GM12875 (cell line): Measurements from ENCODE around the gene C1orf174.

Experiments
- H3K4me3 ChIP-seq: one replicate; pipeline ENCODE4 v1.5.1; 2011; ENCODE audit warnings: low read depth, low read length, control low read depth
- TF ChIP-seq, protein P1 (sequence below): IDR thresholded peaks from 2 replicates; pipeline ENCODE4 v1.5.1; 2011; ENCODE audit warnings: low read depth, mild to moderate bottlenecking, control low read depth, inconsistent platforms, low read length, moderate library complexity, borderline replicate concordance; ENCODE audit not compliant: insufficient read depth

Gene C1orf174

DNA sequence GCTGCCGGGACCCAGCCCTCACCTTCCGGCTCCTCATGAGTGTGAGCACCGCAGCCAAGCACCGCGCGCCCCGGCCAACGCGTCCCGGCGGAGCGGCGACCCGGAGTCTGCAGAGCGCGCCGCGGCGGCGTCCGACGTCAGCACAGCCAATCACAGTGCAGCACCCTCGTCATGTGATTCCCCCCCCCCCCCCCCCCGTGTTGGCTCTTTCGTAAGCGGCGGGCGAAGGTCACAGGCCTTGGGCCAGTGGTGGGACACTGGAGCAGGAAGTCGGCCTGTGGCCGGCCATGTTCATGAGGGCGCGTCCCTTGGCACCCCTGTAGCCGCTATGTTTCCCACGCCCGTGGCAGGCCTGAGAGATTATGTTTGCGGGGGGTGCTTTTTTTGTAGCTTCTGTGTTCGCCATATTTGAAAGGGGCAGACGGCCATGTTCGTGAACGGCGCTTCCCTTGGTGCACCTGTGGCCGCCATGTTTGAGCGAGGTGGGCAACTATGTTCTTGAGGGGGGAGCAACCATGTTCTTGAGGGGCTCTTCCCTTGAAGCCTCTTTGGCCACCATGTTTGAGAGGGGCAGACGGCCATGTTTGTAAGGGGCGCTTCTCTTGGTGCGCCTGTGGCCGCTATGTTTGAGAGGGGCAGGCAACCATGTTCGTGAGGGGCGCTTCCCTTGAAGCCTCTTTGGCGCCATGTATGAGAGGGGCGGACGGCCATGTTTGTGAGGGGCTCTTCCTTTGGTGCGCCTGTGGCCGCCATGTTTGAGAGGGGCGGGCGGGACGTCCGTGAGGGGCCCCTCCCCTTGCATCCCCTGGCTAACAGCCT is at the start of gene C1orf174:
C1orf174 (minus strand) TSS at position 123 of the 819 bp plus-strand sequence; CDS start at position 37, 86 bp downstream.
- TF ChIP-seq, protein P1, sequence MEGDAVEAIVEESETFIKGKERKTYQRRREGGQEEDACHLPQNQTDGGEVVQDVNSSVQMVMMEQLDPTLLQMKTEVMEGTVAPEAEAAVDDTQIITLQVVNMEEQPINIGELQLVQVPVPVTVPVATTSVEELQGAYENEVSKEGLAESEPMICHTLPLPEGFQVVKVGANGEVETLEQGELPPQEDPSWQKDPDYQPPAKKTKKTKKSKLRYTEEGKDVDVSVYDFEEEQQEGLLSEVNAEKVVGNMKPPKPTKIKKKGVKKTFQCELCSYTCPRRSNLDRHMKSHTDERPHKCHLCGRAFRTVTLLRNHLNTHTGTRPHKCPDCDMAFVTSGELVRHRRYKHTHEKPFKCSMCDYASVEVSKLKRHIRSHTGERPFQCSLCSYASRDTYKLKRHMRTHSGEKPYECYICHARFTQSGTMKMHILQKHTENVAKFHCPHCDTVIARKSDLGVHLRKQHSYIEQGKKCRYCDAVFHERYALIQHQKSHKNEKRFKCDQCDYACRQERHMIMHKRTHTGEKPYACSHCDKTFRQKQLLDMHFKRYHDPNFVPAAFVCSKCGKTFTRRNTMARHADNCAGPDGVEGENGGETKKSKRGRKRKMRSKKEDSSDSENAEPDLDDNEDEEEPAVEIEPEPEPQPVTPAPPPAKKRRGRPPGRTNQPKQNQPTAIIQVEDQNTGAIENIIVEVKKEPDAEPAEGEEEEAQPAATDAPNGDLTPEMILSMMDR: no peak
- H3K4me3 ChIP-seq: peak within 1 kb of the TSS; percentile 94

DNA sequence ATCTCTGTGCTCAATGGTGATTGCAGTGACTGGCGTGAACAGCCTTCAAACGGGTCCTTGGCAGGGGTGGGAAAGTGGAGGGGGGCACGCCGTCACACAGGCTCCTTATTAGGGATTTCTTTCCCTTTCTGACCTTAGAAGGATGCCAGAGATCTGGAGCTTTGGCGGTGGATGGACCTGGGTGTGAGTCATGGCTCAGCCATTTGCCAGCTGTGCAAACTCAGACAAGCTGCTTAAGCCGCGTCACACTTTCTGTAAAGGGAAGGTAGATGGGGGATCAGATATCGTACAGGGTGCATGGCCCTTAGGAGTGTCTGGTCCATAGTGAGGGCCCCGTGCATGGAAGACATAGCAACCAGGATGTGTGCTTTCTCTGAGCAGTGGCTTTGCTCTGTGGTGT is 48.3 kb upstream of the C1orf174 start:
- no peak overlapping the region for H3K4me3 ChIP-seq
- TF ChIP-seq, protein P1: no peak

DNA sequence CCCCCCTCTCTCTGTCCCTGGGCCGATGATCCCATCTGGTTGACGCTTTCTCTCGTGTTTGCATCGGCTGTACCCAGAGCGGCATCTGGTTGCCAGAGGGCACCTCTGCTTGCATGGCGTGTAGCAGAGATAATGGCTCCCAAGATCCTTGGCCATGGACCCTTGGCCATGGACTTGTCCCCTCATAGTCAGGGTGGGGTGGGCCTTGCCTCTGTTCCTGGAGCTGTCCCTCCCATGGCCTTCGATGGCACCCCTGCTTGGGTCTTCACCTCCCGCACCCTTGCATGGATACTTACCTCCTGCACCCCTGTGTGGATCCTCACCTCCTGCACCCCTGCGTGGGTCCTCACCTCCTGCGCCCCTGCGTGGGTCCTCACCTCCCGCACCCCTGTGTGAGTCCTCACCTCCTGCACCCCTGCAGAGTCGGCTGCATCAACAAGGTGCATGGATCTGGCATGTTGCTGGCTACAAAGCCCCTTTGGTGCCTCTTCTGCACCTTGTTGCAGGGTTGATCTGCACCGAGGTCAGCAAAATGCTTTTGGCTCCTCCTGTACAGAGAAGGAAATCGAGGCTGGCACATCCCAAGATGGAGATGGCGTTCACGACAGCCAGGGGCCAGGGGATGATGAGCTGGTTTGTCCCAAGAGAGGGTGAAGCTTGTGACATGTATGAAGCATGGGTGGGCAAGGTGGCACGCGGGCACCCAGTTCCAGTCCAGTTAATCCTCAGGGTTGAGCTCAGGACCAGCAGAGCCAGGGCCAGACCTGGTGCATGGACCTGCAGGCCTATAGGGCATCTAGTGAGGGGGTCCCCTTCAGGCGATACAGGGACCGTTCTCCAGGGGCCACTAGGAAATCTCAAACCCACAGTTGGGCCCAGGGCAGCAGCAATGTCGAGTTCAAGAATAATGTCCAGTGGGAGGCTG is 46.1 kb upstream of the C1orf174 start:
- TF ChIP-seq, protein P1: no peak
- H3K4me3 ChIP-seq: no peak overlapping the region

DNA sequence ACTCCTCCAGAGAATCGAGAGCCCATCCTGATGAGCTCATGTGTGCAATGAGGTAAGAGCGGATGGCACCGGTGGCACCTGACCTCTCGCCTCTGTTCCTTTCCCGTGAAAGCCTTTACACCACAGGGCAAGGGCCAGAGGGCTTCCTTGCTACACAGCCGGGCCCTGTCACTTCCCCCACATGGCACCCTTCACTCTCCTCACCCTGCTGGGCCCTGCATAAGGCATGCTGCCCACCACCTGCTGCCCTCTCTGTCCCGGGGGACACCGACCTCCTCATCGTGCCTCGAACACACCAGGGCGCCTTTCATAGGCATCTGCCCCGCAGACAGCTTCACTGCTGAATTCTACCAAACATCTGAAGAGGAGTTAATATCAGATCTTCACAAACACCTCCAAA is 45.1 kb upstream of the C1orf174 start:
- H3K4me3 ChIP-seq: no peak overlapping the region
- TF ChIP-seq, protein P1: no peak

DNA sequence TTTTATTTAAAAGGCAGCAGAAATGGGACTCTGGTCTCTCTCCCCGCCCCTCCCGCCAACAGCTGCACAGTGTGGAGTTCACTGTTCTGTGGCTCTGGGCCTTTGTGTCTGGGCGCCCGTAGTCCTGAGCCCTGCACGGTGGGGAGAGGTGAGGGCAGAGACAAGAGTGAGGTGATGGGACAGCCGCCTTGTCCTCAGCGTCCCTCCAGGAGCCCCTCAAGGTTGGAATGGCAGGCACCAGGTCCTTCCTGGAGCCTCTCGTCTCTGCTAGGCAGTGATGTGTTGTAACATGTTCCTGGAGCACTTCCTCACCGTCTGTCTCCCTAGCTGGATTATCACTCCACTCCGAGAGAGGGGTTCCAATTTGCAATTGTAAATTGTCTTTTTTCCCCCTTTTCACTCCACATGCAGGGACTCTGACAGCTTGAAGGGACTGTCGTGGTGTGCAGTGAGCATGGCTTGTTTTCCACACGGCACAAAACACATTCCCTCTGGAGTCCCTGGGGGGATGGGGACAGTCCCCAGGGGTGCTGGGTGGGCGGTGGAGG is 44.6 kb upstream of the C1orf174 start:
- TF ChIP-seq, protein P1: no peak

DNA sequence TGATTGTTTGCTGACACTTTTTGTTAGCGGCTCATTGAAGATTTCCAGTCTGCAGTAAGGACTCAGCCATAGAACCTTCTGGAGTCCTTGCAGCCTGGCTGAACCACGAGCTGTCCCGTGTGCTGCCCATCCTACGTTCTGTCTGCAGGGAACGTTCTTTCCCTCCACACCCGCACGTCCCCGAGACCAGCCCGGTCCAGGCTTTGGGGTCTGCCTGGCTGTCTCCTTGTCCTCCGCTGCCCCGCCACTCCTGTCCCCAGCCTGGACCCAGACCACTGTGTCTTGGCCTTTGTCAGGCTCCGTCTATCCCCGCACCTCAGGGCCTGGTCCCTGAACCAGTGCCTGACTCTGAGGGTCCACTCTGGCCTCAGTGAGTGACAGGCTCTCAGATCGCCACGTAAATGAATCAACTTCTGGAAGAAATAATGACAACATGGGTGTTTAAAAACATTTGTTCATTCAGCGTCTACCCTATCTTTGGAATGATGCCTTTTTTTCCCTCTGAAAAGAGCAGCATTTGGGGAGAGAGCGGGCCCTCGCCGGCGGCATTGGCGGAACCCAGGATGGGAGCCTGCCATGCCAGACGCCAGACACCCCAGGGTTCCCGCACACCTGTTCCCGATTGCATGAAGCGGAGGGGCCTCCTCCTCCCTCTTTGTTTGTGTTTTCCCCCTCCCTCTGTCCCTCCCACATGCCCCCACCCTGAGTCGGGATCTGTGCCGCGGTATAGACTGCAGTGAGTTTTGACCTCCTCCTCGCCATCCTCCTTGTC is 43.9 kb upstream of the C1orf174 start:
- TF ChIP-seq, protein P1: no peak
- H3K4me3 ChIP-seq: no peak overlapping the region

More for the DNA sequence above, 44.6 kb upstream of the C1orf174 start:
- no peak overlapping the region for H3K4me3 ChIP-seq
